Sigmoid colon (tissue), 7 donors: Measurements from ENCODE around the gene MYRFL. TPM values are rescaled to one million over a fixed set of nuclear protein-coding genes. Genes with fewer than 3 reads are reported as not detected.

ENCODE experiments used
- DNase-seq: peaks from one replicate; pipeline ENCODE4 v3.0.0-alpha.2; 2019
- H3K27ac ChIP-seq, 4 donors: fragments of 200-600 bp; sonication (generic); one replicate each; pipeline ENCODE4 v1.5.1; 2016 to 2019; ENCODE audit warnings: mild to moderate bottlenecking in 1 of 4
- H3K27me3 ChIP-seq, 3 donors: fragments of 200-600 bp; sonication (generic); one replicate each; pipeline ENCODE4 v1.5.1; 2019; ENCODE audit warnings: mild to moderate bottlenecking in 1 of 3
- H3K36me3 ChIP-seq, 4 donors: fragments of 200-600 bp; sonication (generic); one replicate each; pipeline ENCODE4 v1.5.1; 2016 to 2019
- H3K4me1 ChIP-seq, 4 donors: fragments of 200-600 bp; sonication (generic); one replicate each; pipeline ENCODE4 v1.5.1; 2017 to 2019
- H3K4me3 ChIP-seq, 4 donors: fragments of 200-600 bp; sonication (generic); one replicate each; pipeline ENCODE4 v1.5.1; 2017 to 2019; ENCODE audit warnings: mild to moderate bottlenecking in 2 of 4, moderate library complexity in 1 of 4
- H3K9me3 ChIP-seq, 4 donors: fragments of 200-600 bp in 3 of 4; sonication (generic) in 3 of 4; one replicate each; pipeline versions ENCODE4 v1.5.1 to v1.6.1; 2013 to 2019
- CTCF ChIP-seq, 4 experiments: fragments of 450-650 bp in 3 of 4; fragments of 200-600 bp in 1 of 4; IDR thresholded peaks; one replicate each; pipeline ENCODE4 v1.5.1; 2016 to 2019; ENCODE audit warnings: antibody characterized with exemption in 4 of 4, mild to moderate bottlenecking in 3 of 4, moderate library complexity in 2 of 4
- EP300 ChIP-seq, 4 donors: sonication (generic); formaldehyde crosslinking; IDR thresholded peaks; one replicate each; pipeline ENCODE4 v1.6.1; 2017; ENCODE audit warnings: antibody characterized with exemption in 4 of 4
- POLR2A ChIP-seq, 2 donors: fragments of 450-650 bp; IDR thresholded peaks; one replicate each; pipeline ENCODE4 v1.6.1; 2016; ENCODE audit warnings: antibody characterized with exemption in 2 of 2, mild to moderate bottlenecking in 2 of 2, moderate library complexity in 2 of 2
- POLR2AphosphoS5 ChIP-seq, 4 donors: sonication (generic); formaldehyde crosslinking; IDR thresholded peaks; one replicate each; pipeline ENCODE4 v1.6.1; 2017; ENCODE audit warnings: antibody characterized with exemption in 4 of 4
- WGBS, 2 donors: extraction: QIAGEN DNeasy Blood & Tissue Kit; methylation state at CpG; one replicate each; pipeline ENCODE4 v1.1.7; 2013; 5-methylcytosine and 5-hydroxymethylcytosine counted together
- intact Hi-C: fragments of 100-400 bp; cut with DNase I; formaldehyde crosslinking; loops from one replicate; pipeline ENCODE4 v1.15.1; 2023
- polyA plus RNA-seq, 3 donors: library from polyadenylated mRNA; stranded (reverse); fragments of 200-250 nt; gene quantifications; one replicate each; pipeline ENCODE4 v1.2.3, GENCODE V29; 2013
- total RNA-seq, 4 donors: library from RNA; depleted of rRNA; stranded (reverse); fragments of >200 nt; gene quantifications; one replicate each; pipeline ENCODE4 v1.1.0, GENCODE V29; 2016
- donor health status: healthy with polysubstance abuse.
- donor health status: Bipolar disorder and iron deficiency.
- donor health status: healthy.

The MYRFL gene
- total and polyA plus RNA-seq, 7 donors: 0.48 TPM; not detected in 6

GRCh38 chr12:69935651-69936100 is 110.6 kb downstream of the MYRFL start:
- Histone ChIP-seq H3K9me3 (no peaks in the 10 kb centered on the region), H3K4me3 (no peak overlapping the region), H3K27me3 (no peaks in the 10 kb centered on the region), H3K4me1 (no peaks in the 10 kb centered on the region), H3K27ac (no peak overlapping the region), H3K36me3 (no peaks in the 10 kb centered on the region)
- TF ChIP-seq CTCF (IDR thresholded peaks at IDR 0.05) (no peak), POLR2A (IDR thresholded peaks at IDR 0.05) (no peak), EP300 (IDR thresholded peaks at IDR 0.05) (no peak), POLR2AphosphoS5 (IDR thresholded peaks at IDR 0.05) (no peak)
- intact Hi-C loops: no loop called here
- no peak for DNase-seq
- WGBS, 2 donors: 71 to 78% methylated on average over 5 of the region's 5 CpGs

GRCh38 chr12:69936214-69936731 is 111.2 kb downstream of the MYRFL start:
- Histone ChIP-seq H3K9me3 (no peaks in the 10 kb centered on the region), H3K4me1 (no peaks in the 10 kb centered on the region), H3K27me3 (no peaks in the 10 kb centered on the region), H3K36me3 (no peaks in the 10 kb centered on the region), H3K4me3 (no peak overlapping the region), H3K27ac (no peak overlapping the region)
- no peak for DNase-seq
- WGBS, 2 donors: 81 to 82% methylated on average over 5 of the region's 5 CpGs
- intact Hi-C loops: no loop called here
- TF ChIP-seq POLR2A (IDR thresholded peaks at IDR 0.05) (no peak), EP300 (IDR thresholded peaks at IDR 0.05) (no peak), POLR2AphosphoS5 (IDR thresholded peaks at IDR 0.05) (no peak), CTCF (IDR thresholded peaks at IDR 0.05) (no peak)

- Histone ChIP-seq H3K36me3 (no peaks in the 10 kb centered on the region), H3K27ac (no peak overlapping the region), H3K27me3 (no peaks in the 10 kb centered on the region), H3K9me3 (no peaks in the 10 kb centered on the region), H3K4me3 (no peak overlapping the region), H3K4me1 (no peaks in the 10 kb centered on the region)
- intact Hi-C loops: no loop called here
- 77 to 83% methylated on average over 2 of the region's 2 CpGs for WGBS, 2 donors
- no peak for TF ChIP-seq POLR2A (IDR thresholded peaks at IDR 0.05)
- DNase-seq: no peak
Observed at GRCh38 chr12:69936766-69937165, 111.7 kb downstream of the MYRFL start.

GRCh38 chr12:69947123-69947522 is 122.1 kb downstream of the MYRFL start:
- no peaks in the 10 kb centered on the region for H3K9me3 ChIP-seq
- intact Hi-C loops: no loop called here
- no peaks in the 10 kb centered on the region for H3K36me3 ChIP-seq
- no peak overlapping the region for H3K27ac ChIP-seq
- no peaks in the 10 kb centered on the region for H3K4me1 ChIP-seq
- no peak for DNase-seq
- H3K27me3 ChIP-seq: no peaks in the 10 kb centered on the region
- TF ChIP-seq EP300 (IDR thresholded peaks at IDR 0.05): no peak
- no peak for TF ChIP-seq CTCF (IDR thresholded peaks at IDR 0.05)
- no peak for TF ChIP-seq POLR2AphosphoS5 (IDR thresholded peaks at IDR 0.05)
- TF ChIP-seq POLR2A (IDR thresholded peaks at IDR 0.05): no peak
- no peak overlapping the region for H3K4me3 ChIP-seq

- Histone ChIP-seq H3K9me3 (no peaks in the 10 kb centered on the region), H3K27me3 (no peaks in the 10 kb centered on the region), H3K4me1 (no peaks in the 10 kb centered on the region), H3K4me3 (no peak overlapping the region), H3K36me3 (no peaks in the 10 kb centered on the region), H3K27ac (no peak overlapping the region)
- intact Hi-C loops: no loop called here
- no peak for DNase-seq
- 9 to 20% methylated on average over 1 of the region's 1 CpG for WGBS, 2 donors
- TF ChIP-seq EP300 (IDR thresholded peaks at IDR 0.05): no peak
- TF ChIP-seq POLR2AphosphoS5 (IDR thresholded peaks at IDR 0.05): no peak
- no peak for TF ChIP-seq CTCF (IDR thresholded peaks at IDR 0.05)
- no peak for TF ChIP-seq POLR2A (IDR thresholded peaks at IDR 0.05)
Observed at GRCh38 chr12:69947897-69948296, 122.9 kb downstream of the MYRFL start.
